BE2C (cell line): ENCODE results near the gene ARPC4.
"Not testable (repeated sequence)": the region's sequence is repeated elsewhere in the genome, so short reads cannot be mapped to it uniquely, and the experiment has no call there.

ENCODE experiments used
- DNase-seq: peaks from one replicate; pipeline ENCODE4 v3.0.0-alpha.2; 2020
- H3K27me3 ChIP-seq: fragments of 250-450 bp; sonication (Bioruptor Pico); 2 replicates; pipeline ENCODE4 v1.5.1; 2020; ENCODE audit warnings: mild to moderate bottlenecking
- H3K36me3 ChIP-seq: fragments of 250-450 bp; sonication (Bioruptor Pico); 2 replicates; pipeline ENCODE4 v1.5.1; 2020; ENCODE audit warnings: mild to moderate bottlenecking
- H3K4me1 ChIP-seq: fragments of 250-450 bp; sonication (Bioruptor Pico); 2 replicates; pipeline ENCODE4 v1.5.1; 2020
- H3K4me3 ChIP-seq: 2 replicates; pipeline ENCODE4 v1.5.1; 2011; ENCODE audit warnings: low read depth, low read length
- H3K9me3 ChIP-seq: fragments of 250-450 bp; sonication (Bioruptor Pico); 2 replicates; pipeline ENCODE4 v1.5.1; 2020
- TF ChIP-seq, protein P1 (sequence below): IDR thresholded peaks from 2 replicates; pipeline ENCODE4 v1.5.1; 2012; ENCODE audit warnings: mild to moderate bottlenecking, low read depth, low read length

Gene ARPC4

GRCh38 chr3:9848860-9849259, 56.0 kb downstream of the ARPC4 start:
- H3K27me3 ChIP-seq, H3K9me3 ChIP-seq, H3K4me1 ChIP-seq, H3K36me3 ChIP-seq, DNase-seq, H3K4me3 ChIP-seq: not testable (repeated sequence)
- TF ChIP-seq, protein P1, sequence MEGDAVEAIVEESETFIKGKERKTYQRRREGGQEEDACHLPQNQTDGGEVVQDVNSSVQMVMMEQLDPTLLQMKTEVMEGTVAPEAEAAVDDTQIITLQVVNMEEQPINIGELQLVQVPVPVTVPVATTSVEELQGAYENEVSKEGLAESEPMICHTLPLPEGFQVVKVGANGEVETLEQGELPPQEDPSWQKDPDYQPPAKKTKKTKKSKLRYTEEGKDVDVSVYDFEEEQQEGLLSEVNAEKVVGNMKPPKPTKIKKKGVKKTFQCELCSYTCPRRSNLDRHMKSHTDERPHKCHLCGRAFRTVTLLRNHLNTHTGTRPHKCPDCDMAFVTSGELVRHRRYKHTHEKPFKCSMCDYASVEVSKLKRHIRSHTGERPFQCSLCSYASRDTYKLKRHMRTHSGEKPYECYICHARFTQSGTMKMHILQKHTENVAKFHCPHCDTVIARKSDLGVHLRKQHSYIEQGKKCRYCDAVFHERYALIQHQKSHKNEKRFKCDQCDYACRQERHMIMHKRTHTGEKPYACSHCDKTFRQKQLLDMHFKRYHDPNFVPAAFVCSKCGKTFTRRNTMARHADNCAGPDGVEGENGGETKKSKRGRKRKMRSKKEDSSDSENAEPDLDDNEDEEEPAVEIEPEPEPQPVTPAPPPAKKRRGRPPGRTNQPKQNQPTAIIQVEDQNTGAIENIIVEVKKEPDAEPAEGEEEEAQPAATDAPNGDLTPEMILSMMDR = peak; percentile 44

DNA sequence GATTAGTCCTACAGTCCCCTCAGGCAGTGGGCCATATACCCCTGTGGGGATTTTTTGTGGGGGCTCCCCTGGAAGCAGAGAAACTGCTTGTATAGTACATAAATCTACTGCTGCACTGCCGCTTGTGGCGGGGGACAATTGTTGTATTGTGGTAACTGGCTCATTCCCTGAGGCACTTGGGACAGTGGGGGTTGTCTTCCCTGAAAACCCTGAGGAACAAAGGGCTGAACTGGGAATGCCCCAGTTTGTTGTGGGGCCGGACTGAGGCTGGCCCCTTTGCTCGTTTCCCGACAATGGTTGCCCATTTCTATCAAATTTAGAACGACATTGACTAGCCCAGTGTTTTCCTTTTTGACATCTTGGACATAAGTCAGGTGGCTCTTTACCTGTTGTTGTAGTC, 58.5 kb downstream of the ARPC4 start:
- H3K27me3 ChIP-seq, H3K4me3 ChIP-seq, DNase-seq, H3K4me1 ChIP-seq, H3K36me3 ChIP-seq, H3K9me3 ChIP-seq: not testable (repeated sequence)

DNA sequence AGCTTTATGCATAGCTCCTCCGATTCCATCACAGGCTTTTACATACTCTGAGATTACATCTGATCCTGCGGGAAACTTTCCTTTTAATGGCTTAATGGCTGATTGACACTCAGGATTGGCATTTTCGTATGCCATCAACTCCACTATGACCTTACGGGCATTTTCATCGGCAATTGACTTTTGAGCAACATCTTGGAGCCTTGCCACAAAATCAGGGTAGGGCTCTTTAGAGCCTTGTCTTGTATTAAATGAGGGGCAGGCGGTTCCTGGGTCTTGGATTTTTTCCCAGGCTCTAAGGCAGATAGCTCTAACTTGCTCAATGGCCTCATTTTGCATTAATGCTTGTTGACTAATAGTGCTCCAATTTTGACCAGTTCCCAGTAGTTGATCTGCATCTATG, 59.0 kb downstream of the ARPC4 start:
- H3K36me3 ChIP-seq, DNase-seq, H3K4me3 ChIP-seq, H3K9me3 ChIP-seq, H3K4me1 ChIP-seq, H3K27me3 ChIP-seq: not testable (repeated sequence)

DNA sequence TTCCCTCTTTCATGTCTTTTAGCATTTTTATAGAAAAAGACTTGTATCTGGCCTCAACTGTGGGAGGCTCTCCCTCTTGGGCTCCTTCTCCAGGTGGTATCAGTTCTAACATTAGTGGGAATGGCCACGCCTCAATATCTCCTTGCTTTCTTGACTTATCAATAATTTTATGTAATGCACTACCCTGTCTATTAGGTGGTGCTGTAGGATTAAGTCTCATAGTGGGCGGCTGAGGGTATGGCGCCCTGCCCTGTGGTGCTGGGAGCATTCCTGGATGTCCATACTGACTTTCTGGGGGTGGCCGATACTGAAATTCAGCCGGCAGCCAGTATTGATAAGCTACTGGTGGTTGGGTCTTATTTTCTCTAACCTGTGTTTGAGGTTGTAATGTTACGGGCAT, 59.6 kb downstream of the ARPC4 start:
- Histone ChIP-seq H3K4me3 (no peak overlapping the region), H3K36me3 (no peaks in the 10 kb centered on the region), H3K9me3 (no peaks in the 10 kb centered on the region), H3K27me3 (no peaks in the 10 kb centered on the region), H3K4me1 (no peaks in the 10 kb centered on the region)
- no peak for DNase-seq
- TF ChIP-seq, protein P1 = 0 out of 2 replicates have a peak, but pooled peaks have one; percentile 2

GRCh38 chr3:9854291-9854940, 61.5 kb downstream of the ARPC4 start:
- not testable (repeated sequence) for H3K36me3 ChIP-seq, DNase-seq, H3K9me3 ChIP-seq, H3K4me3 ChIP-seq, H3K27me3 ChIP-seq, H3K4me1 ChIP-seq

DNA sequence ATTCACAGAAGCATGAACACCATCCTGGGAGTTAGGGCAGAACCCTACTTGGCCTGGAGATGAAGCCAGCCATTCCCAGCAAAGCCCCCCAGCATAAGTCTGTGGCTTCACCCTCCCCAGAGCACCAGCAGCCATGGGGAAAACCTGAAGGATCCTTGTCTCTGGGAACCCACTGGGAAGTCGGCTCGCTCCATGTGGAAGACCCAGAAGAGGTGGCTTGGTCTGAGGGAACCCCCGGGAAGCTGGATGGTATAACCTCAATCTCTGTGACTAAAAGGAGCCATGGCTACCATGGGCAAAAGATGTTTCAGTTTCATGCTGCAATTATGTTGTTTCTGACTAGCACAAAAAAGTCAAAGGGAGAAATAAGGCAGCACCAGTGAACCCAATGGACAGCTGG, 62.7 kb downstream of the ARPC4 start:
- TF ChIP-seq, protein P1 = no peak
- Histone ChIP-seq H3K27me3 (no peaks in the 10 kb centered on the region), H3K36me3 (no peaks in the 10 kb centered on the region), H3K9me3 (no peaks in the 10 kb centered on the region), H3K4me3 (no peak overlapping the region), H3K4me1 (no peaks in the 10 kb centered on the region)
- DNase-seq = no peak
